PFSK-1 (cell line): ENCODE results near the gene FOCAD.

Source experiments
- FOXP2 ChIP-seq: optimal IDR thresholded peaks from 2 replicates; pipeline ENCODE3; 2011; ENCODE audit warnings: borderline replicate concordance, control low read depth, inconsistent platforms; ENCODE audit not compliant: insufficient read depth; ENCODE audit errors: extremely low read length, extremely low read depth
- POLR2AphosphoS5 ChIP-seq: IDR thresholded peaks from 2 replicates; pipeline ENCODE4 v1.6.1; 2012; ENCODE audit warnings: low read depth, mild to moderate bottlenecking, control low read depth, low read length, moderate library complexity
- SIN3A ChIP-seq: IDR thresholded peaks from 2 replicates; pipeline ENCODE4 v1.6.1; 2012; ENCODE audit warnings: mild to moderate bottlenecking, low read length, moderate library complexity, borderline replicate concordance; ENCODE audit not compliant: insufficient read depth
- TAF1 ChIP-seq: IDR thresholded peaks from 2 replicates; pipeline ENCODE4 v1.6.1; 2012; ENCODE audit warnings: low read length, control low read depth, borderline replicate concordance; ENCODE audit not compliant: insufficient read depth
- TF ChIP-seq, protein P1 (sequence below), 2 experiments: IDR thresholded peaks; 2 replicates each; pipeline versions ENCODE4 v1.6.1 to v1.8.0; 2011 to 2012; ENCODE audit warnings: low read depth in 2 of 2, low read length in 2 of 2, control low read depth in 1 of 2, inconsistent platforms in 1 of 2, mild to moderate bottlenecking in 1 of 2, moderate library complexity in 1 of 2; ENCODE audit not compliant: insufficient read depth in 1 of 2

FOCAD gene

GRCh38 chr9:20729523-20729922, 45.5 kb downstream of the FOCAD start:
- TF ChIP-seq TAF1 (no peak), FOXP2 (no peak), POLR2AphosphoS5 (no peak), SIN3A (no peak)
- TF ChIP-seq, protein P1, sequence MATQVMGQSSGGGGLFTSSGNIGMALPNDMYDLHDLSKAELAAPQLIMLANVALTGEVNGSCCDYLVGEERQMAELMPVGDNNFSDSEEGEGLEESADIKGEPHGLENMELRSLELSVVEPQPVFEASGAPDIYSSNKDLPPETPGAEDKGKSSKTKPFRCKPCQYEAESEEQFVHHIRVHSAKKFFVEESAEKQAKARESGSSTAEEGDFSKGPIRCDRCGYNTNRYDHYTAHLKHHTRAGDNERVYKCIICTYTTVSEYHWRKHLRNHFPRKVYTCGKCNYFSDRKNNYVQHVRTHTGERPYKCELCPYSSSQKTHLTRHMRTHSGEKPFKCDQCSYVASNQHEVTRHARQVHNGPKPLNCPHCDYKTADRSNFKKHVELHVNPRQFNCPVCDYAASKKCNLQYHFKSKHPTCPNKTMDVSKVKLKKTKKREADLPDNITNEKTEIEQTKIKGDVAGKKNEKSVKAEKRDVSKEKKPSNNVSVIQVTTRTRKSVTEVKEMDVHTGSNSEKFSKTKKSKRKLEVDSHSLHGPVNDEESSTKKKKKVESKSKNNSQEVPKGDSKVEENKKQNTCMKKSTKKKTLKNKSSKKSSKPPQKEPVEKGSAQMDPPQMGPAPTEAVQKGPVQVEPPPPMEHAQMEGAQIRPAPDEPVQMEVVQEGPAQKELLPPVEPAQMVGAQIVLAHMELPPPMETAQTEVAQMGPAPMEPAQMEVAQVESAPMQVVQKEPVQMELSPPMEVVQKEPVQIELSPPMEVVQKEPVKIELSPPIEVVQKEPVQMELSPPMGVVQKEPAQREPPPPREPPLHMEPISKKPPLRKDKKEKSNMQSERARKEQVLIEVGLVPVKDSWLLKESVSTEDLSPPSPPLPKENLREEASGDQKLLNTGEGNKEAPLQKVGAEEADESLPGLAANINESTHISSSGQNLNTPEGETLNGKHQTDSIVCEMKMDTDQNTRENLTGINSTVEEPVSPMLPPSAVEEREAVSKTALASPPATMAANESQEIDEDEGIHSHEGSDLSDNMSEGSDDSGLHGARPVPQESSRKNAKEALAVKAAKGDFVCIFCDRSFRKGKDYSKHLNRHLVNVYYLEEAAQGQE (IDR thresholded peaks at IDR 0.05; ENCODE audit: insufficient read depth in 1 of 2, low read depth in 2 of 2, low read length in 2 of 2): no peak

GRCh38 chr9:20732118-20732517, 48.1 kb downstream of the FOCAD start:
- TF ChIP-seq, protein P1 (IDR thresholded peaks at IDR 0.05; ENCODE audit: insufficient read depth in 1 of 2, low read depth in 2 of 2, low read length in 2 of 2): no peak
- TF ChIP-seq FOXP2: no peak
- no peak for TF ChIP-seq SIN3A
- TF ChIP-seq TAF1: no peak
- no peak for TF ChIP-seq POLR2AphosphoS5

GRCh38 chr9:20734275-20734674, 50.2 kb downstream of the FOCAD start:
- TF ChIP-seq, protein P1 (IDR thresholded peaks at IDR 0.05; ENCODE audit: insufficient read depth in 1 of 2, low read depth in 2 of 2, low read length in 2 of 2): no peak
- TF ChIP-seq TAF1 (no peak), SIN3A (no peak)

- TF ChIP-seq POLR2AphosphoS5 (no peak), TAF1 (no peak), FOXP2 (no peak), SIN3A (no peak)
- TF ChIP-seq, protein P1 (IDR thresholded peaks at IDR 0.05; ENCODE audit: insufficient read depth in 1 of 2, low read depth in 2 of 2, low read length in 2 of 2): no peak
Measured at GRCh38 chr9:20740304-20740703, 56.2 kb downstream of the FOCAD start.

DNA sequence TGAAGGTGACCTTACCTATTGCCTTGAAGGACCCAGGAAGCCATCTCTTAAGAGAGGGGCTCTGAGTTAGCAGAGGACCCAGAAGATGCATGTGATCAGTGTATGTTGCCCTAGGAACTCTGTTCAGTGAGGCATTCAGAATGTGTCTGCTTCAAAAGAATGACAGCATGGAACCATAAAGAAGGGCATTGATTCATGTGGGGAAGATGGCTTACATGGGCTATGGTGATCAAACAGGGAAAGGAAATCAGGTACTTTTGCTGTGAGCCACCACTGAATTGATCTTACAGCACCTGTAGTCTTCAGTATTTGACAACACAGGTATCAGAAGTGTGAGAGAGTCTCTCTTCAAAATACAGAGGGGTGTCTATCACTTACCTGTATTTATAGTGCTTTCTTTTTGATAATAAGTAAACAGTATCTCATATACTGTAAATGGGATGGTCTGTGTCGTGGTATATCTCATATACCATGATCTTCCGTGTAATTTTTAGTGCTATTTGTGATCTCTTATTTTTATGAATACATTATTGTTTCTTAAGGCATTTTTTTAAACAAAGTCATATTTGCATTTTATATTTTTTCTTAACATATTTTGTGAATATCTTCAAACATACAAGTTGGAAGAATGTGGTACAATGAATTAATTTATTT, 57.0 kb downstream of the FOCAD start:
- TF ChIP-seq POLR2AphosphoS5: no peak
- no peak for TF ChIP-seq TAF1
- no peak for TF ChIP-seq SIN3A
